HepG2 (cell line): Measurements from ENCODE around the gene SCAPER. TPM values are rescaled to one million over a fixed set of nuclear protein-coding genes. Genes with fewer than 3 reads are reported as not detected.

Source experiments
- ATAC-seq: fragments of 200-7000 bp; cut with Tn5 transposase; 3 replicates; pipeline ENCODE4 v1.9.1; 2020; ENCODE audit warnings: mild to moderate bottlenecking, moderate library complexity
- BruUV-seq: library from RNA; stranded (reverse); fragments of 400-500 nt; replicated peaks from 2 replicates; lab custom pipeline; 2021; lab: Mats Ljungman, UMichigan
- CTCF ChIA-PET: fragments of 300-600 bp; formaldehyde crosslinking; extraction: SDS; loops from one replicate; lab custom pipeline; 2021; ENCODE audit warnings: low total read pairs, inconsistent platforms, low intra/inter-chr PET ratio; lab: Yijun Ruan, JAX
- POLR2A ChIA-PET: fragments of 350-600 bp; sonication (Branson Sonifier 250); formaldehyde crosslinking; loops from one replicate; lab custom pipeline; 2020; ENCODE audit warnings: antibody characterized with exemption, inconsistent platforms; lab: Yijun Ruan, JAX
- DNase-seq: peaks from one replicate; pipeline ENCODE4 v3.0.0-alpha.2; 2015; ENCODE audit warnings: low spot score
- FAIRE-seq: peaks from 3 replicates; lab custom pipeline; 2011; peaks lifted over from hg19 to GRCh38; lab: Jason Lieb, UNC
- H2AFZ ChIP-seq: one replicate; pipeline ENCODE4 v1.6.1; 2011; ENCODE audit warnings: low read length, inconsistent platforms
- H3K27ac ChIP-seq: fragments of 300-600 bp; 3 replicates; pipeline ENCODE4 v1.8.0; 2011; ENCODE audit warnings: mixed run types, mild to moderate bottlenecking, mixed read lengths, low read length, inconsistent platforms; ENCODE audit not compliant: insufficient read depth; ENCODE audit errors: extremely low read length
- H3K27me3 ChIP-seq, 2 experiments: fragments of 200-600 bp in 1 of 2; 2 replicates in 1 of 2; 3 replicates in 1 of 2; pipeline versions ENCODE4 v1.6.0 to v1.8.0; 2011; ENCODE audit warnings: low read length in 2 of 2, mild to moderate bottlenecking in 2 of 2, moderate library complexity in 2 of 2, inconsistent platforms in 1 of 2; ENCODE audit not compliant: insufficient read depth in 2 of 2, control insufficient read depth in 1 of 2
- H3K36me3 ChIP-seq, 2 experiments: fragments of 200-600 bp in 1 of 2; replicated peaks in 1 of 2; 2 replicates in 1 of 2; 3 replicates in 1 of 2; pipeline versions ENCODE4 v1.5.1 to v1.8.0; 2011; ENCODE audit warnings: low read length in 2 of 2, inconsistent platforms in 1 of 2; ENCODE audit not compliant: insufficient read depth in 2 of 2, control insufficient read depth in 1 of 2
- H3K4me1 ChIP-seq: 2 replicates; pipeline ENCODE4 v1.5.1; 2012; ENCODE audit warnings: low read length, inconsistent platforms; ENCODE audit not compliant: insufficient read depth
- H3K4me2 ChIP-seq: 2 replicates; pipeline ENCODE4 v1.6.0; 2011; ENCODE audit warnings: low read depth, low read length, inconsistent platforms
- H3K4me3 ChIP-seq, 3 experiments: fragments of 200-600 bp in 1 of 3; sonication (generic), shearing (Covaris generic) in 1 of 3; replicated peaks in 1 of 3; 2 replicates each; pipeline ENCODE4 v1.5.1; 2011 to 2016; ENCODE audit warnings: low read length in 3 of 3, inconsistent platforms in 2 of 3, low read depth in 2 of 3, mild to moderate bottlenecking in 2 of 3, control low read depth in 1 of 3, mixed read lengths in 1 of 3; ENCODE audit not compliant: insufficient read depth in 1 of 3
- H3K79me2 ChIP-seq: one replicate; pipeline ENCODE4 v1.6.1; 2011; ENCODE audit warnings: low read length, inconsistent platforms; ENCODE audit not compliant: insufficient read depth
- H3K9ac ChIP-seq: 2 replicates; pipeline ENCODE4 v1.6.0; 2011; ENCODE audit warnings: mild to moderate bottlenecking, low read depth, low read length, inconsistent platforms; ENCODE audit not compliant: insufficient read depth
- H3K9me3 ChIP-seq: 2 replicates; pipeline ENCODE4 v1.5.1; 2012; ENCODE audit warnings: mild to moderate bottlenecking, low read length
- H4K20me1 ChIP-seq: 2 replicates; pipeline ENCODE4 v1.6.0; 2011; ENCODE audit warnings: inconsistent platforms, mild to moderate bottlenecking, low read length, moderate library complexity; ENCODE audit not compliant: insufficient read depth
- ATF7 ChIP-seq, 2 experiments: fragments of 450-650 bp in 1 of 2; sonication (generic) in 1 of 2; formaldehyde crosslinking in 1 of 2; IDR thresholded peaks; 2 replicates each; pipeline versions ENCODE4 v1.4.0 to v1.6.1; 2016 to 2020; ENCODE audit warnings: antibody characterized with exemption in 1 of 2, mild to moderate bottlenecking in 1 of 2, missing genetic modification reagents in 1 of 2
- CERS6 ChIP-seq: sonication (generic); formaldehyde crosslinking; IDR thresholded peaks from 2 replicates; pipeline ENCODE4 v1.5.0; 2020; ENCODE audit warnings: missing genetic modification reagents
- MAZ ChIP-seq, 2 experiments: sonication (generic) in 1 of 2; formaldehyde crosslinking in 1 of 2; IDR thresholded peaks; 2 replicates each; pipeline versions ENCODE4 v1.5.0 to v1.6.1; 2012 to 2020; ENCODE audit warnings: low read depth in 2 of 2, mild to moderate bottlenecking in 2 of 2, borderline replicate concordance in 1 of 2, improper control_type of control experiment in 1 of 2, low read length in 1 of 2, missing genetic modification reagents in 1 of 2, moderate library complexity in 1 of 2
- MED1 ChIP-seq: sonication (generic); formaldehyde crosslinking; IDR thresholded peaks from 2 replicates; pipeline ENCODE4 v1.4.0; 2020; ENCODE audit warnings: missing genetic modification reagents
- MEF2D ChIP-seq: sonication (generic); formaldehyde crosslinking; IDR thresholded peaks from 2 replicates; pipeline ENCODE4 v1.5.1; 2020; ENCODE audit warnings: mild to moderate bottlenecking, missing genetic modification reagents
- NFIB ChIP-seq: sonication (generic); formaldehyde crosslinking; IDR thresholded peaks from 2 replicates; pipeline ENCODE4 v1.9.0; 2021; ENCODE audit warnings: missing genetic modification reagents, mild to moderate bottlenecking, borderline replicate concordance
- REXO4 ChIP-seq: sonication (generic); formaldehyde crosslinking; IDR thresholded peaks from 2 replicates; pipeline ENCODE4 v1.8.0; 2022; ENCODE audit warnings: missing genetic modification reagents, mild to moderate bottlenecking, borderline replicate concordance
- SATB2 ChIP-seq: sonication (generic); formaldehyde crosslinking; IDR thresholded peaks from 2 replicates; pipeline ENCODE4 v1.5.0; 2020; ENCODE audit warnings: missing genetic modification reagents
- TCF12 ChIP-seq, 2 experiments: fragments of 450-650 bp in 1 of 2; sonication (generic) in 1 of 2; formaldehyde crosslinking in 1 of 2; IDR thresholded peaks; 2 replicates each; pipeline versions ENCODE4 v1.6.1 to v1.8.0; 2017 to 2022; ENCODE audit warnings: antibody characterized with exemption in 1 of 2, mild to moderate bottlenecking in 1 of 2, missing genetic modification reagents in 1 of 2, moderate library complexity in 1 of 2
- ZKSCAN8 ChIP-seq: IDR thresholded peaks from 2 replicates; pipeline ENCODE4 v1.6.1; 2016; ENCODE audit warnings: borderline replicate concordance, missing genetic modification reagents, missing compliant biosample characterization
- ZNF790 ChIP-seq: sonication (generic); formaldehyde crosslinking; IDR thresholded peaks from 2 replicates; pipeline ENCODE4 v1.8.0; 2022; ENCODE audit warnings: missing genetic modification reagents, mild to moderate bottlenecking, borderline replicate concordance
- whole genome bisulfite sequencing: methylation state at CpG from one replicate; pipeline ENCODE4 v1.1.6; 2017; ENCODE audit warnings: low lambda C conversion rate; 5-methylcytosine and 5-hydroxymethylcytosine counted together
- in situ Hi-C: cut with HindIII; loops from 2 replicates; pipeline ENCODE4 v1.10.0; 2017; ENCODE audit warnings: low pct_unique_long_range_greater_than_20kb; ENCODE audit not compliant: extremely low pct_ligation_motif_present
- intact Hi-C: fragments of 100-400 bp; cut with micrococcal nuclease; formaldehyde crosslinking; loops from one replicate; pipeline ENCODE4 v1.10.0; 2022; ENCODE audit not compliant: unreplicated experiment
- polyA plus RNA-seq, 8 experiments: library from polyadenylated mRNA; depleted of rRNA in 3 of 8; stranded (reverse) in 7 of 8; unstranded in 1 of 8; fragments of >200 nt; fragmentation: Illumina TruSeq in 4 of 8; extraction: Trizol in 4 of 8; gene quantifications; 2 replicates each; pipeline versions ENCODE4 v1.2.1 to v1.2.3, GENCODE V29; 2011 to 2016; ENCODE audit warnings: low read depth in 4 of 8, missing spikeins in 1 of 8, mixed read lengths in 1 of 8; ENCODE audit not compliant: insufficient read depth in 1 of 8
- total RNA-seq, 5 experiments: library from RNA; depleted of rRNA; stranded (reverse); fragments of >200 nt; fragmentation: Illumina TruSeq; extraction: Trizol; gene quantifications; 2 replicates each; pipeline ENCODE4 v1.2.3, GENCODE V29; 2016; ENCODE audit warnings: low read depth in 1 of 5
- TF ChIP-seq, protein P1 (sequence below): sonication (generic); formaldehyde crosslinking; IDR thresholded peaks from 2 replicates; pipeline ENCODE4 v1.4.0; 2020; ENCODE audit warnings: missing genetic modification reagents
- TF ChIP-seq, protein P2 (sequence below): IDR thresholded peaks from 2 replicates; pipeline ENCODE4 v1.4.0; 2020; ENCODE audit warnings: mild to moderate bottlenecking, missing genetic modification reagents
- TF ChIP-seq, protein P3 (sequence below): sonication (generic); formaldehyde crosslinking; IDR thresholded peaks from 2 replicates; pipeline ENCODE4 v1.8.0; 2022; ENCODE audit warnings: mild to moderate bottlenecking, missing genetic modification reagents, moderate library complexity

Gene SCAPER
- total and polyA plus RNA-seq, 2 of the 13 experiments (the other 11 are each of a cell fraction or from before 2014, with no cell fraction given), result 4.3 to 10.5 TPM

DNA sequence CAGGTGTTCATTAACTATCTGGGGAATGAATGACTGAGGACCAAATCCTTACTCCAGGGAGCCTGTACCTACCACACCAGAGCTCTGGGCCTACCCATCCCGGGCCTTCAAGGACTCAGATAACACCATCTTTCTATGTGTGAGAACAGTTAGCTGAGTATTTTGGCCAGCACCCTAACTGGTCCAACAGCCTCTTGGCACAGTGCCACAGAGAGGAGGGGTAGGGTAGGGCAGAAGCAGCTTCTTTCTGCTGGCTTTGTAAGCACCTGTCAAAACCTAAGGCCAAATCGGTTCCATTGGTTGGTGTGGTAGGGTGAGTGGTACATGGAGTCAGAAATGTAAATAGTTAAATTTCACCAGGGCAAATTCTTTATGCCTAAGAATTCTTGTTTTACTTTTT is 541.9 kb downstream of the SCAPER start:
- CTCF ChIA-PET, result no interaction called here
- Histone ChIP-seq H3K27ac (no peak overlapping the region), H3K9ac (no peak overlapping the region), H3K27me3 (no peaks in the 10 kb centered on the region), H3K4me1 (no peaks in the 10 kb centered on the region), H3K36me3 (no peaks in the 10 kb centered on the region), H3K4me3 (no peak overlapping the region), H3K9me3 (no peaks in the 10 kb centered on the region), H4K20me1 (no peaks in the 10 kb centered on the region), H3K79me2 (no peaks in the 10 kb centered on the region), H3K4me2 (no peak overlapping the region), H2AFZ (no peak overlapping the region)
- intact Hi-C loops (no loop called here), in situ Hi-C loops (no loop called here)
- no peak for ATAC-seq
- POLR2A ChIA-PET, result no interaction called here
- BruUV-seq, result no TSS peak
- WGBS, result 73% methylated on average over 2 of the region's 2 CpGs
- no peak for DNase-seq
- FAIRE-seq, result no peak
- TF ChIP-seq, protein P1, sequence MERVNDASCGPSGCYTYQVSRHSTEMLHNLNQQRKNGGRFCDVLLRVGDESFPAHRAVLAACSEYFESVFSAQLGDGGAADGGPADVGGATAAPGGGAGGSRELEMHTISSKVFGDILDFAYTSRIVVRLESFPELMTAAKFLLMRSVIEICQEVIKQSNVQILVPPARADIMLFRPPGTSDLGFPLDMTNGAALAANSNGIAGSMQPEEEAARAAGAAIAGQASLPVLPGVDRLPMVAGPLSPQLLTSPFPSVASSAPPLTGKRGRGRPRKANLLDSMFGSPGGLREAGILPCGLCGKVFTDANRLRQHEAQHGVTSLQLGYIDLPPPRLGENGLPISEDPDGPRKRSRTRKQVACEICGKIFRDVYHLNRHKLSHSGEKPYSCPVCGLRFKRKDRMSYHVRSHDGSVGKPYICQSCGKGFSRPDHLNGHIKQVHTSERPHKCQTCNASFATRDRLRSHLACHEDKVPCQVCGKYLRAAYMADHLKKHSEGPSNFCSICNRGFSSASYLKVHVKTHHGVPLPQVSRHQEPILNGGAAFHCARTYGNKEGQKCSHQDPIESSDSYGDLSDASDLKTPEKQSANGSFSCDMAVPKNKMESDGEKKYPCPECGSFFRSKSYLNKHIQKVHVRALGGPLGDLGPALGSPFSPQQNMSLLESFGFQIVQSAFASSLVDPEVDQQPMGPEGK (CRISPR knock-in tag), result no peak
- no peak for TF ChIP-seq TCF12 (IDR thresholded peaks at IDR 0.05)
- TF ChIP-seq TCF12 (CRISPR knock-in tag; IDR thresholded peaks at IDR 0.05), result no peak
- no peak for TF ChIP-seq MED1
- no peak for TF ChIP-seq ZNF790 (CRISPR knock-in tag)
- TF ChIP-seq ATF7 (IDR thresholded peaks at IDR 0.05), result no peak
- TF ChIP-seq ATF7 (CRISPR knock-in tag; IDR thresholded peaks at IDR 0.05), result no peak
- no peak for TF ChIP-seq MAZ (IDR thresholded peaks at IDR 0.05; ENCODE audit: borderline replicate concordance, low read depth, low read length)
- no peak for TF ChIP-seq MAZ (CRISPR knock-in tag; IDR thresholded peaks at IDR 0.05; ENCODE audit: low read depth)
- TF ChIP-seq CERS6, result no peak
- no peak for TF ChIP-seq MEF2D (CRISPR knock-in tag)
- no peak for TF ChIP-seq REXO4 (CRISPR knock-in tag)
- TF ChIP-seq ZKSCAN8 (CRISPR knock-in tag), result no peak
- TF ChIP-seq, protein P2, sequence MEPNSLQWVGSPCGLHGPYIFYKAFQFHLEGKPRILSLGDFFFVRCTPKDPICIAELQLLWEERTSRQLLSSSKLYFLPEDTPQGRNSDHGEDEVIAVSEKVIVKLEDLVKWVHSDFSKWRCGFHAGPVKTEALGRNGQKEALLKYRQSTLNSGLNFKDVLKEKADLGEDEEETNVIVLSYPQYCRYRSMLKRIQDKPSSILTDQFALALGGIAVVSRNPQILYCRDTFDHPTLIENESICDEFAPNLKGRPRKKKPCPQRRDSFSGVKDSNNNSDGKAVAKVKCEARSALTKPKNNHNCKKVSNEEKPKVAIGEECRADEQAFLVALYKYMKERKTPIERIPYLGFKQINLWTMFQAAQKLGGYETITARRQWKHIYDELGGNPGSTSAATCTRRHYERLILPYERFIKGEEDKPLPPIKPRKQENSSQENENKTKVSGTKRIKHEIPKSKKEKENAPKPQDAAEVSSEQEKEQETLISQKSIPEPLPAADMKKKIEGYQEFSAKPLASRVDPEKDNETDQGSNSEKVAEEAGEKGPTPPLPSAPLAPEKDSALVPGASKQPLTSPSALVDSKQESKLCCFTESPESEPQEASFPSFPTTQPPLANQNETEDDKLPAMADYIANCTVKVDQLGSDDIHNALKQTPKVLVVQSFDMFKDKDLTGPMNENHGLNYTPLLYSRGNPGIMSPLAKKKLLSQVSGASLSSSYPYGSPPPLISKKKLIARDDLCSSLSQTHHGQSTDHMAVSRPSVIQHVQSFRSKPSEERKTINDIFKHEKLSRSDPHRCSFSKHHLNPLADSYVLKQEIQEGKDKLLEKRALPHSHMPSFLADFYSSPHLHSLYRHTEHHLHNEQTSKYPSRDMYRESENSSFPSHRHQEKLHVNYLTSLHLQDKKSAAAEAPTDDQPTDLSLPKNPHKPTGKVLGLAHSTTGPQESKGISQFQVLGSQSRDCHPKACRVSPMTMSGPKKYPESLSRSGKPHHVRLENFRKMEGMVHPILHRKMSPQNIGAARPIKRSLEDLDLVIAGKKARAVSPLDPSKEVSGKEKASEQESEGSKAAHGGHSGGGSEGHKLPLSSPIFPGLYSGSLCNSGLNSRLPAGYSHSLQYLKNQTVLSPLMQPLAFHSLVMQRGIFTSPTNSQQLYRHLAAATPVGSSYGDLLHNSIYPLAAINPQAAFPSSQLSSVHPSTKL (CRISPR knock-in tag), result no peak
- TF ChIP-seq NFIB (CRISPR knock-in tag), result no peak
- no peak for TF ChIP-seq SATB2 (CRISPR knock-in tag)
- TF ChIP-seq, protein P3, sequence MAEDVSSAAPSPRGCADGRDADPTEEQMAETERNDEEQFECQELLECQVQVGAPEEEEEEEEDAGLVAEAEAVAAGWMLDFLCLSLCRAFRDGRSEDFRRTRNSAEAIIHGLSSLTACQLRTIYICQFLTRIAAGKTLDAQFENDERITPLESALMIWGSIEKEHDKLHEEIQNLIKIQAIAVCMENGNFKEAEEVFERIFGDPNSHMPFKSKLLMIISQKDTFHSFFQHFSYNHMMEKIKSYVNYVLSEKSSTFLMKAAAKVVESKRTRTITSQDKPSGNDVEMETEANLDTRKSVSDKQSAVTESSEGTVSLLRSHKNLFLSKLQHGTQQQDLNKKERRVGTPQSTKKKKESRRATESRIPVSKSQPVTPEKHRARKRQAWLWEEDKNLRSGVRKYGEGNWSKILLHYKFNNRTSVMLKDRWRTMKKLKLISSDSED, result no peak
